Hepatocyte (in vitro differentiated cells): ENCODE results near the gene HADH. TPM values are rescaled to one million over a fixed set of nuclear protein-coding genes. Genes with fewer than 3 reads are reported as not detected.

Source experiments
- DNase-seq: peaks from one replicate; pipeline ENCODE4 v3.0.0-alpha.2; 2016; ENCODE audit warnings: low spot score
- H2AFZ ChIP-seq: fragments of 200-600 bp; sonication (generic); 2 replicates; pipeline ENCODE4 v1.6.0; 2016; ENCODE audit warnings: antibody characterized with exemption, mild to moderate bottlenecking
- H3K27ac ChIP-seq: fragments of 200-600 bp; sonication (generic); 2 replicates; pipeline ENCODE4 v1.5.1; 2016; ENCODE audit warnings: mild to moderate bottlenecking
- H3K27me3 ChIP-seq: fragments of 200-600 bp; sonication (generic); 2 replicates; pipeline ENCODE4 v1.6.1; 2016
- H3K36me3 ChIP-seq: fragments of 200-600 bp; sonication (generic); replicated peaks from 2 replicates; pipeline ENCODE4 v1.5.1; 2016; ENCODE audit warnings: low read depth; ENCODE audit not compliant: insufficient read depth
- H3K4me1 ChIP-seq: fragments of 200-600 bp; sonication (generic); 2 replicates; pipeline ENCODE4 v1.5.1; 2016; ENCODE audit warnings: mild to moderate bottlenecking, moderate library complexity; ENCODE audit not compliant: insufficient read depth
- H3K4me2 ChIP-seq: fragments of 200-600 bp; sonication (generic); 2 replicates; pipeline ENCODE4 v1.6.0; 2016
- H3K4me3 ChIP-seq: fragments of 200-600 bp; sonication (generic); 2 replicates; pipeline ENCODE4 v1.5.1; 2016; ENCODE audit warnings: mild to moderate bottlenecking
- H3K79me2 ChIP-seq: fragments of 200-600 bp; sonication (generic); 2 replicates; pipeline ENCODE4 v1.6.0; 2017; ENCODE audit warnings: mild to moderate bottlenecking
- H3K9me2 ChIP-seq: fragments of 200-600 bp; sonication (generic); replicated peaks from 2 replicates; pipeline ENCODE4 v1.6.0; 2017; ENCODE audit warnings: mild to moderate bottlenecking; ENCODE audit not compliant: insufficient read depth
- H3K9me3 ChIP-seq: fragments of 200-600 bp; sonication (generic); 2 replicates; pipeline ENCODE4 v1.5.1; 2016; ENCODE audit warnings: low read depth, mild to moderate bottlenecking
- H4K20me1 ChIP-seq: fragments of 200-600 bp; sonication (generic); 2 replicates; pipeline ENCODE4 v1.6.0; 2016; ENCODE audit warnings: mild to moderate bottlenecking; ENCODE audit not compliant: insufficient read depth, poor library complexity, severe bottlenecking
- CTCF ChIP-seq: fragments of 200-600 bp; sonication (generic); IDR thresholded peaks from 2 replicates; pipeline ENCODE4 v1.5.1; 2016; ENCODE audit warnings: antibody characterized with exemption, mild to moderate bottlenecking; ENCODE audit not compliant: poor library complexity
- EZH2 ChIP-seq: fragments of 200-600 bp; sonication (generic); IDR thresholded peaks from 2 replicates; pipeline ENCODE4 v1.6.1; 2016; ENCODE audit warnings: antibody characterized with exemption, mild to moderate bottlenecking, borderline replicate concordance
- EZH2phosphoT487 ChIP-seq: fragments of 200-600 bp; sonication (generic); IDR thresholded peaks from one replicate; pipeline ENCODE4 v1.6.1; 2018; ENCODE audit warnings: antibody characterized with exemption, mild to moderate bottlenecking, low read depth, moderate library complexity; ENCODE audit not compliant: unreplicated experiment, severe bottlenecking
- WGBS: methylation state at CpG from one replicate; pipeline ENCODE4 v1.1.6; 2016; ENCODE audit warnings: low lambda C conversion rate; ENCODE audit errors: missing lambda C conversion rate; 5-methylcytosine and 5-hydroxymethylcytosine counted together
- polyA plus RNA-seq: library from polyadenylated mRNA; unstranded; fragments of >200 nt; fragmentation: Nextera tagmentation; extraction: Ambion mirVana; gene quantifications from 2 replicates; pipeline ENCODE4 v1.2.1, GENCODE V29; 2016
- total RNA-seq: library from RNA; depleted of rRNA; stranded (reverse); fragments of >200 nt; gene quantifications from 2 replicates; pipeline ENCODE4 v1.2.3, GENCODE V29; 2014

Gene HADH
- total and polyA plus RNA-seq, 2 experiments from 2014 or later, result 76.7 to 83.5 TPM

DNA sequence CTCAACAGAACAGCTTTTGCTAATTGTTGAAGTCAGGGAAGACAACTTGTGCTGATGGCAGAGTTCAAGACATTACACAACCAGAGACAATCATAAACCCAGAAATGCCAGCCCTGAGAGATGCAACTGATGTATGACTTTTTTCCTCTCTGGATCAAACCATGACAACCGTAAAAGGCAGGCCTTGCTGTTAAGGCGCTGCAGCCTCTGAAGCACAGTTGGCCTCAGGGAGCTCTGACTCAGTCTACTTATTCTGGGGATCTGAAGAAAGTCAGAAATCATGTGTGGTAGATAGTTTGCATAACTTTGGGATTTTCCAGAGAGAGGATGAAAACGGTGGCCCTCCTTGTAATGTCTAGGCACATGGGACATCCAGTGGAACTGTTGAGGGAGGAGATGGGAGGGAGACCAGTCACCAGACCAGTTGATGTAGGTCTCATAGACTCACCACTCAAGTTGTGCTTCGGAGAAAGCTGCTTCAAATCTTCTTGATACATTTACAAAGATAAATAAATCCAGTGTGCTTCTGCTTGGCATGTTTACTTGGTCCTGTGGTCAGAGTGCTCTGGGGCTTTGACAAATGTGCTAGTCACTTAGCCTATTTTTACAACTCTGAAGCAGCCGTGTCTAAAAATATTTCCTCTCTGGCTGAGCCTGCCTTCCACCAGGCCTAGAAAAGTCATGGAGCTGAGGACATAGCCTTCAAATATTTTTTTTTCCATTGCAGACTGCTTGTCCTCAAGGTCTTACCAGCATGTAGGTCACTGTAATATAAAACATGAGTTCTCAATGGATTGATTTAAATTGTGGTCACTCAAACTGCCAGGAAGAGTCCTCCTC lies 7.5 kb downstream of the HADH start:
- H3K36me3 ChIP-seq, result no peaks in the 10 kb centered on the region
- no peak overlapping the region for H2AFZ ChIP-seq
- H3K9me2 ChIP-seq, result no peaks in the 10 kb centered on the region
- peak overlapping the region; percentile 55 for H3K27ac ChIP-seq
- TF ChIP-seq EZH2, result no peak
- no peak for TF ChIP-seq CTCF
- no peak for TF ChIP-seq EZH2phosphoT487
- WGBS, result 61% methylated on average over 5 of the region's 5 CpGs
- peaks cover 23% of the 10 kb centered on the region for H3K4me1 ChIP-seq
- no peak overlapping the region for H3K4me2 ChIP-seq
- H4K20me1 ChIP-seq, result no peaks in the 10 kb centered on the region
- H3K4me3 ChIP-seq, result no peak overlapping the region
- no peak for DNase-seq
- no peaks in the 10 kb centered on the region for H3K27me3 ChIP-seq
- peaks cover 93% of the 10 kb centered on the region for H3K79me2 ChIP-seq
- no peaks in the 10 kb centered on the region for H3K9me3 ChIP-seq

- H3K9me2 ChIP-seq, result no peaks in the 10 kb centered on the region
- no peak for DNase-seq
- peak overlapping the region; percentile 55 for H3K27ac ChIP-seq
- H2AFZ ChIP-seq, result no peak overlapping the region
- H3K9me3 ChIP-seq, result no peaks in the 10 kb centered on the region
- TF ChIP-seq CTCF, result no peak
- no peaks in the 10 kb centered on the region for H4K20me1 ChIP-seq
- H3K4me2 ChIP-seq, result no peak overlapping the region
- H3K4me1 ChIP-seq, result peaks cover 20% of the 10 kb centered on the region
- H3K79me2 ChIP-seq, result peaks cover 92% of the 10 kb centered on the region
- no peaks in the 10 kb centered on the region for H3K36me3 ChIP-seq
- H3K4me3 ChIP-seq, result no peak overlapping the region
- 97% methylated on average over 2 of the region's 2 CpGs for WGBS
- H3K27me3 ChIP-seq, result no peaks in the 10 kb centered on the region
Observed at GRCh38 chr4:107997794-107998193, 8.1 kb downstream of the HADH start.

DNA sequence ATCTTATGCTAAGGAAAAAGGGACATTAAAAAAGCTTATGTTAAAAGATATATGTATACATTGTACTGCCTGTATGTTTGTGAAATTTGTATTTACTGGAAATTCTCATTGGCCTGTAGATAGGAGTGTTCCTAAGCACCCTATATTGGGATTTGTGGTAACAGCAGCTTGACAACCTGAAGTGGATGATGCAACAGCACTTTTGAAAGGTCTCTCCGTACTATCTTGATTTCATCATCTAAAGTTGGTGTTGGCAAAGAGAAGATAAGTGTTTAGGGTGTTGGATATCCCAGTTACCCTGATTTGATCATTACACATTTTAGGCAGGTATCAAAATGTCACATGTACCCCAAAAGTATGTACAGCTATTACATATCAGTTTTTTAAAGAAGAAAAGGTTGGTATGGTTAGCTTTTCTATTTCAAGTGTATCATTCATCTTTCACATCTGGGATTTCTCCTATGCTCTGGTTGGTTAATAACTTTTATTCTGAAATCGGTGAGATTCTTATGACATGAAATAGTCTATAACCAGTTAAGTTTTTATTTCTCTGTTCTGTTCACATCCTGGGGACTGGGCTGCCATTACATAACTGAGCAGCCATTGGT lies 10.3 kb downstream of the HADH start:
- Histone ChIP-seq H3K4me2 (no peak overlapping the region), H3K27ac (no peak overlapping the region), H3K9me3 (no peaks in the 10 kb centered on the region)

DNA sequence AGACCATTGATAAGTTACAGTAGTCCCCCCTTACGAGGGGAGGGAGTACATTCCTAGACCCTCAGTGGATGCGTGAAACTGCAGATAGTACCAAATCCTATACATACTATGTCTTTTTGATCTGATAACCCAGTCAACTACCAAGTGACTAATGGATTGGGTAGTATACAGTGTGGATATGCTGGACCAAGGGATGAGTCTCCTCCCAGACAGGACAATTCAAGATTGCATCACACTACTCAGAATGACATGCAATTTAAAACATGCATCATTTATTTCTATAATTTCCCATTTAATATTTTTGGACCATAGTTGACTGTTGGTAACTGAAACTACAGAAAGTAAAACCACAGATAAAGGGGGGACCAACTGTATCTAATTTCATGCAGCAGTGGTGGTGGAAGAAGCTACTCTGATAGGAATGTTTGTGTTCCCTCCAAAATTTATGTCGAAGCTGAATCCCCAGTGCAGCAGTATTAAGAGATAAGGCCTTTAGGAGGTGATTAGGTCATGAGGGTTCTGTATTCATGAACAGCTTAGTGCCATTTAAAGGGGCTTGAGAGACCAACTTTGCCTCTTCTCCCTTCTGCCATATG lies 11.9 kb downstream of the HADH start:
- WGBS, result 88% methylated on average over 3 of the region's 3 CpGs
- TF ChIP-seq EZH2, result no peak
- TF ChIP-seq EZH2phosphoT487, result no peak
- no peak for TF ChIP-seq CTCF

More for the DNA sequence above, 10.3 kb downstream of the HADH start:
- WGBS, result 81% methylated on average over 2 of the region's 2 CpGs
- Histone ChIP-seq H3K79me2 (peaks cover 77% of the 10 kb centered on the region), H3K27me3 (no peaks in the 10 kb centered on the region), H4K20me1 (no peaks in the 10 kb centered on the region), H3K4me1 (peaks cover 6% of the 10 kb centered on the region), H3K4me3 (no peak overlapping the region), H2AFZ (no peak overlapping the region), H3K36me3 (no peaks in the 10 kb centered on the region), H3K9me2 (no peaks in the 10 kb centered on the region)
- TF ChIP-seq EZH2phosphoT487, result no peak
- no peak for DNase-seq

More for the DNA sequence above, 11.9 kb downstream of the HADH start:
- Histone ChIP-seq H3K9me3 (no peaks in the 10 kb centered on the region), H3K4me2 (no peak overlapping the region), H3K36me3 (no peaks in the 10 kb centered on the region), H3K27me3 (no peaks in the 10 kb centered on the region), H3K27ac (no peak overlapping the region), H3K4me1 (peaks cover 6% of the 10 kb centered on the region), H3K4me3 (no peak overlapping the region), H3K79me2 (peaks cover 71% of the 10 kb centered on the region), H2AFZ (no peak overlapping the region), H4K20me1 (no peaks in the 10 kb centered on the region), H3K9me2 (no peaks in the 10 kb centered on the region)
- DNase-seq, result no peak
